Activated effector memory CD4-positive, alpha-beta T cell treated with anti-CD3 and anti-CD28 coated beads, Interleukin-2, amount 50 U/mL, for 16 hours (primary cell): ENCODE measurements around the gene RER1.

Experiments
- DNase-seq: peaks from one replicate; pipeline ENCODE4 v3.0.0-alpha.2; 2020

RER1 gene, protein sequence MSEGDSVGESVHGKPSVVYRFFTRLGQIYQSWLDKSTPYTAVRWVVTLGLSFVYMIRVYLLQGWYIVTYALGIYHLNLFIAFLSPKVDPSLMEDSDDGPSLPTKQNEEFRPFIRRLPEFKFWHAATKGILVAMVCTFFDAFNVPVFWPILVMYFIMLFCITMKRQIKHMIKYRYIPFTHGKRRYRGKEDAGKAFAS

DNA sequence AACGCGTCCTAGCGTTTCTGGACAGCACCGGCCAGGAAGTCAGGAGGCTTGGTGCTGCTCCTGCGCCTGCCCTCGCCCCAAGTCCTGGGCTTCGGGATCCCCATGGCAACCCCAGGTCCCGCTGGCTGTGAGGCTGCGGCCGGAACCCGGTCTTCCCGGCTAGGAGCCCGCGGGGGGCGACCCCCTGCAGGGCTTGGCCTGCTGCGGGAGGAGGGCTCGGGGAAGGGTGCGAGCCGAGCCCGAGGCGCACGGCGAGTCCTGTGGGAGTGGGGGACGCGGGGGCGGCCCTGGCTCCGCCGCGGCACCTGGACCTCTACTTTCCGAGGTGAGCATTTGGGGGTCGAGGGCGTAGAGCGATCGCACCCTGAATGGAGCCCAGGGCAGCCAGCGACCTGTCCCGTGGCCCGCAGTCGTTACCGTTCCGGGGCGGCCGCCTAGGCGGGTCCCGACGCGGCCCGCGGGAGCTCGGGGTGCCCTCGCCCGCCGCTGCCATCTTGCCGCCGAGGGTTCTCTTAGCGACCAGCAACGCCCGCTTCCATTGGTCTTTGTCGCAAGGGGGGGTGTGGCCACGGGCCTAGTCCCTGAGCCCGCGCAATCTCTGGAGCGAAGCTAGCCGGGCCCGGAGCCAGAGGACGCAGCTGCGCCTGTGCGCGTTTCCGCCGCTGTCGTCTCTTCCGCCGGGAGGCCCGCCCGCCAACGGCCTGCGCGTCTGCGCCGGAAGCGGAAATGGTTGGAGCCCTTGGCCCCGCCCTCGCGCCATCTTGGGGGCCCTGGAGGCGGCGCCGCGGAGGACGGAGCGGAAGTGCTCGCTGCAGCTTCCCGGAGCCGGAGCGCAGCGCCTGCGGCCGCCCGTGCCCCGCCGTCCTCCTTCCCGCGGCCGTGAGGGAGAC, at the start of gene RER1, which contains the start of gene MORN1:
RER1 (plus strand) TSS at position 801 of the 890 bp plus-strand sequence. CDS start 3,950 bp downstream, outside the sequence.
MORN1 (minus strand) TSS at position 514 of the 890 bp plus-strand sequence; CDS start at position 493, 21 bp downstream.
- DNase-seq = peak; percentile 100

DNA sequence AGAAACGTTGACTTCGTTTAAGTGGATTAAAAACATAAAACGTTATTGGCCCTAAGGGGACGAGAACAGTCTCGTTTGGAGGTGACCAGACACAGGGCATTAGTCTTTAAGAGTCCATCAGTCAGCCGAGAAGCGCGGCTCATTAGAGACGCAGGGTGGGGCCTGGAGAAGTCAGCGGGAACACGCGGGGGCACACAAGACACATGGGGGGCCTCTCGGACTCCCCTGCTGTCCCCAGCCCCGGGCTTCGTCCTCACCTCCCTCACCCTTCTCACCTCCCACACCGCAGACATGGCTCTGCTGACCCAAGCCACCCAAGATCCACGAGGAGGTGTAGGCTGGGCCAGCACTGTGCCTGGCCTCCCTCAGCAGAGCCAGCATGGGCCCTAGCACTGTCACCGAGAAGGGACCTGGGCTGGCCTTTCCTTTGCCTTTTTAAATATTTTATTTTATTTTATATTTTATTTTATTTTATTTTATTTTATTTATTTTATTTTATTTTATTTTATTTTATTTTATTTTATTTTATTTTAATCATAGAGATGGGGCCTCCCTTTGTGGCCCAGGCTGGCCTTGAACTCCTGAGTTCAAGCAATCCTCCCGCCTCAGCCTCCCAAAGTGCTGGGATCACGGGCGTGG, 49.1 kb upstream of the RER1 start:
- no peak for DNase-seq

DNA sequence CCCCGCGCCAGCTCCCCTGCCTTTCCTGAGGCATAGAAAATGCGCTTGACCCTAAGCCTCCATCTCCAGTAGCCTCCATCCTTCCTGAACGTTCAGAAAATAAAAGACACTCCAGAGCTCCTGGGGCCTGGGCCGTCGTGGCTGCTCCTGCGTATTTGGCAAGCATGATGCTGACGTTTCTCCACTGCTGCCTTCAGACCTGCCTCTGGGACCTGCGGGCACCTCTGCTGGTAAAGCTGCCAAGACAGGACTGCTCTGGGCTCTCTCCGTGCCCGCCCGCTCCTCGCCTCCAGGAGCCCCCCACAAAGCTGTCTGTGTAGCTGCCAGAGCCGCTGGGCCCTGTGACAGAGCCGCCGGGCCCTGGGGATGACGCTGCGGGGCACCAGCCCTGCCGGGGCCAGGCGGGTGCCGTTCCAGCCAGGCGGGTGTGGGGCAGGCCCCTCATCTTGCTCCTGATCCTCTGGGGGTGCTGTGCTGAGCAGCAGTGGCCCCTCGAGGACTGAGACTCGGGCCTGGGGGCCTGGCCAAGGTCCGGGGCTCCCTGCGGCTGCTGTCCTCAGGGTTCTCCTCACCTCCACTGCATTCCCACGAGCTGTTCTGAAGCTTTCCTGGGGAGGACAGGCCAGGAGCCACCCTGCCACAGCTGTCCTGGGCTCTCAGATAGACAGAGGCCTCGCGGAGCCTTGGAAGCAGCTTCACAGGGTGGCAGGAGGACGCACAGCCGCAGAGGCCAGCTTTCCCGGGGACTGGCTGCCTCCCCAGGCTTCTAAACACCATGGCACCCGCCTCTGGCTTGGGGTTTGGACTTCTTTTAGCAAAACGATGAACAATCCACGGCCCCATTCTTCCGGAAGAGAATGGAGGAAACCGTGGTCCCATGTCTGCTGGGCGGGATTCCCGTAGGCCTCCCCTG, 48.4 kb upstream of the RER1 start:
- no peak for DNase-seq

DNA sequence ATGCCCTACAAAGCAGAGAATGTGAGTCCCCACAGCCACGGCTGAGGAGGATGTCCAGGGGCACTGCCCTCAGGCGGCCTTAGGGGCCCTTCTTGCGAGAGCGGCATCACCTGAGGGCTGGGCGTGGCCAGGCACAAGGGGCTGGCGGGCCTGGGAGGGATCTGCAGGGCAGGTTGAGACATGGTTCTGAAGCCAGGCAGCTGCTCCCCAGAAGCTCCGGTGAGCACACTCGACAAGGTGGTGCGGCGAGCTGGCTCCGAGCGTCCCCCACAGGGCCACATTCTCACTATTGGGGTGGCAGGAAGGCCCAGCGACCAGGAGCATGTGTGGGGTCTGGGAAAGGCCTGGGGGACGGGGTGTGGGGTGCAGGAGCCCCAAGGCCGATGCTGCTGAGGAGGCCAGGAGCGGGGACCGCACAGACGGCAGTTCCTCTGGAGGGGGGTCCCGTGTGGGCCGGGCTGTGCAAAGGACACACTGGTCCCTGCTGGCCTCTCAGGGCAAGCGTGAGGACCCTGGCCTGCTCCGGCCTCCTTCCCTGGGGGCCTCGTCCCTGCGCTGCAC, 47.4 kb upstream of the RER1 start:
- DNase-seq = no peak

DNA sequence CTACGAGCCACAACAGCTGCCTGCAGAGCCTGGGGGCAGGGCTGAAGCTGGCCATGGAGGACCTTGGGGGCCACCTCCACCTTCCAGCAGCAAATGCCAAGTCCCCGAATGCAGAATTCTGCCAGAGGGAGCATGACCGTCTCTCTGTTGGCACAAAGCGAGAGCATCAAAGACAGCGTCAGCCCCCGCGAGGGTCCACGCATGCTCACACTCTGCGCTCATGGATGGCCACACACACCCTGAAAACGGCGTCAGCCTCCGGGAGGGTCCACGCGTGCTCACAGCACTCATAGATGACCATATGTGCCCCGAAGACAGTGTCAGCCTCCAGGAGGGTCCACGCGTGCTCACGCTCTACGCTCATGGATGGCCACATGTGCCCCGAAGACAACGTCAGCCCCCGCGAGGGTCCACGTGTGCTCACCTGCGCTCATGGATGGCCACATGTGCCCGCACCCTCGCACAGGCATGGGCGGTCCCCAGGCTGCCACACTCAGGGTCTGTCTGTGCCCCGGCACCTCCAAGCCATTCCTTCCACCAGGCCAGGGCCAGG, 46.8 kb upstream of the RER1 start:
- DNase-seq = no peak

DNA sequence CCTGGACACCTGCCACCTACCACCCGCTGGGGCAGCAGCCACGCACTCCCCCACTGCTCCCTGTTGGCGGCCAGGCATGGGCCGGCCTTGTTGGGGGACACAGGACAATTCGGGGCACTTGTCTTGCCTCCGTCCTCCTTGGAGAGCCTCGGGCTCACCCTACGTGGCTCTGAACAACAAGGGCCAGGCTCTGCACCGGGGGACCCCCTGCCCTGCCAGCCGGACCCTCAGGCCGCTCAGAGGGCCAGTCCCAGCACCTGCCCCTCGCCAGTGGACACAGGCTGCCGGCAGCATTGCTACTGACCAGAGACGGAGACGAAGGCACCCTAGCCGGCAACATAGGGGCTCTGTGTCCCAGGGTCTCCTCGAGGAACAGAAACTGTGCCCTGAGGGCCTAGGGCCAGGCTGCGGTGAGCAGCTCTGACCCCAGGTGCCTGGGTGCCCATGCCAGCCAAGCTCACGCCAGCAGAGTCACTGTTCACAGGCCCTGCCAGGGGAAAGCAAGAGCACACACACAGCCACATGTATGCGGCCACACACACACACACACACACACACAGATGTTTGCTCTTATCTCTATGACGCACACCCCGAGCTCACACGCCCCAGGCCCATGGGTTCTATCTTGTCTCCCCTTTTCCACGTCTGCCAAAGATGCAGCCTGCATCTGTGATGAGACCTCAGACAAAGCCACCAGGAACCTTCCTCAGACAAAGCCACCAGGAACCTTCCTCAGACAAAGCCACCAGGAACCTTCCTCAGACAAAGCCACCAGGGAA, 46.2 kb upstream of the RER1 start:
- DNase-seq = no peak

DNA sequence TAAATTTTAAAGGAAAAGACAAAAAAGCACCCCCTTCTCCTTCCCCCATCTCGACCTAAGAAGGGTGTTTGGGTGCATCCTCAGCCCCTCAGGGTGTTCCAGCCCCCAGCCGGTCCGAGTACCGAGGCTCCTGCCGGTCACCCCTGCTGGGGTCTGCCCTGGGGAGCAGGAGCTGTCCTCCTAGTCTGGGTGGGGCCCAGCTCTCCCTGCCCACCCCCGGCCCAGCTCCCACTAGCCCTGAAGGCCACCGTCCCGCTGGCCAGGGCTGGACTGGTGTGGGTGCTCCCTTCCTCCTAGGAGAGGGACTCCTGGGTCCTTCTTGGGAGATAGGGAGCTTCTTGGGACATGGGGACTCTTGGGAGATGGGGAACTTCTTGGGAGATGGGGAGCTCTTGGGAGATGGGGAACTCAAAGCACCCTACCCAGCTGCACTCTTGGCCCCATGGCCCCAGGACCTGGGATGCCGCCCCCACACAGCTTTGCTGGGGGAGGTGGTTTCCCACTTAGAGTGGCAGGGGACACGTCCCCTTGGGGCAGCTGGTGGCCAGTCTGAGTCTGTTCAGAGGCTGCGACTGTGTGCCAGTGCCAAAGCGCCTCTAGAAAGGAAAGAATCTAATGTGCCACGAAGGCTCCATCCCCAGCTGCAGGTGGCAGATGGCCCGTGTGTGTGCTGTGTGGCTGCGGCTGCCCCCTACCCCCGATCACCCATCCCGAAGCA, 44.8 kb upstream of the RER1 start:
- no peak for DNase-seq

DNA sequence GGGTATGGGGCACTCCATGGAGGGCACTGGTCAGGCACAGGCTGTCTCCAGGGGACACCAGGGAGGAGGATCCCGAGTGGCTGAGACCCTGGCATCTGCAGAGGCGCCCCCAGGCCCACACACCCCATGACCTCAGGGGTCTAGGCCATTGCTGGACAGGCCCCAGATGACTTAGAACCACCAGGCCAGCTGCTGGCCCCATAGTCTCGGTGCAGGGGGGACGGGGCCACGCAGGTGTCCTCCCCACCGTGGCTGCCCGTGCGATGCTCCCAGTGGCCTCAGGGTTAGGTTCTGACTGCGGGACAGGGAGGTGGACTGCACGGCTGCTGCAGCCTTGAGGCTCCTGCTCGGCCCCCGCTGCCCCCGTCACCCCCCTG, 44.2 kb upstream of the RER1 start:
- no peak for DNase-seq

DNA sequence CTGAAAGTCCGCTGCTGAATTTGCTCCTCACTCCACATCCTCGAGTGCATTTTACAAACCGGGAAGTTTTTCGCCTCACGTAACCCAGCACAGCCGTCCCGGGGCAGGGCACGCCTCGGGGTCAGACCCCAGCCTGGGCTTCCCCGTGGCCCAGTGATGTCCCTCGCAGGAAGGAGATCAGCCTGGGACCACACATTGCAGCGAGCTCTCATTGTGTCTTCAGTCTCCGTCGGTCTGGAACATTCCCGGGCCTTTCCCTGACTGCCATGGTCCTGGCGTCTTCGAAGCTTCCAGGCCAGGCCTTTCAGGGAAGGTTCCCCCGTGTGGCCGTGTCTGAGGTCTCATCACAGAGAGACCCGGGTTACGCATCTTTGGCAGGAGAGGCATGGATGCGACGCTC, 43.7 kb upstream of the RER1 start:
- no peak for DNase-seq

DNA sequence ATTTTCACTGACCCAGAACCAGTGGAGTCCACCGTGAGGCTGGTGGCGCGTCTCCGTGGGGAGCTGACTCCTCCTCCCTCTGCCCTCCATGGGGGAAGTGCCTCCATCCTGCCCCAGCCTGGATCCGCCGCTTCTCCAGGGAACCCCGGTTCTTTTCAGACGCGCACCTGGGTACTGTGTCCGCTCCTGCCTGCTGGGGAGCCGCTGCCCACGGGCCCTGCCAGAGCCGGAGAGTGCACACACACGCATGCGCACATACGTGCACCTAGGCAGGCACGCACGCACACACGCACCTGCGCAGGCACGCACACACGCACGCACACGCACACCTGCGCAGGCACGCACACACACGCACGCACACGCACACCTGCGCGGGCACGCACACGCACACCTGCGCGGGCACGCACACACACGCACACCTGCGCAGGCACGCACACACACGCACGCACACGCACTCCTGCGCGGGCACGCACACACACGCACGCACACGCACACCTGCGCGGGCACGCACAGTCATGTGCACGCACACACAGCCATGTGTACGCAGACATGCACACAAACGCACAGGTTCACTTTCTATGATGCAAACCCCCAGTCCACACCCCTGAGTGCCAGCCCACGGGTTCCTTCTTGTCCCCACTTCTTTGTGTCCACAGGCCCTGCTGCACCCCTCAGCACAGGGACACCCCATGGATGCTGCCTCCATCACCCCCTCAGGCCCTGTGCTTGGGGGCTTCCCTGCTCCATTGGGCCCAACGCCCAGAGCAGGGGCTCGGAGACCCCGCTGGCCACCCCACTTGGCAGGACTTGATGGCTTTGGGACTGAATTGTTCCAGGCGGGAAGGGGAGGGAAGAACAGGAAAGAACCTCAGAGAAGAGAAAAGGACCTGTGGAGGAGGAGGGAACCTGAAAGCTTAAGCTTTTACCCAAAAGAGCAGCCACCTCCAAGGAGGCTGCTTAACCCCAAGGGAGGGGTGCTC, 43.0 kb upstream of the RER1 start:
- no peak for DNase-seq

DNA sequence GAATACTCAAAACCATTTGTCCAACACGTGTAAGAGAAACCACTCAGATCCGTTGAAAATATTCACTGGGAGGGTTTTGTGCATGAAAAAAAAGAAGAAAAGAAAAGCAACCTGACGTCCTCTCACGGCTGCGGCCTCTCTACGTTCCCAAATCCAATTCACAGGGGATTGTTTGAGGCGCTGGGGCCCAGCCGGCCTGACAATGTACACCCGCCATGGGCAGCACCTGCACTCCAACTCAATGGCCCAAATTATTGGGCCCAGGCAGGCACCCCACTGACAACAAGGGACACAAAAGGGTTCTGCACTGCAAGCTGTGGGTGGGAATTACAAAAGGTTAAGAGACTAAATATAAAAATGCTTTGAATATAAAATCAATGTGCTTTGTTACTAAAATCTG, 41.8 kb upstream of the RER1 start:
- no peak for DNase-seq

DNA sequence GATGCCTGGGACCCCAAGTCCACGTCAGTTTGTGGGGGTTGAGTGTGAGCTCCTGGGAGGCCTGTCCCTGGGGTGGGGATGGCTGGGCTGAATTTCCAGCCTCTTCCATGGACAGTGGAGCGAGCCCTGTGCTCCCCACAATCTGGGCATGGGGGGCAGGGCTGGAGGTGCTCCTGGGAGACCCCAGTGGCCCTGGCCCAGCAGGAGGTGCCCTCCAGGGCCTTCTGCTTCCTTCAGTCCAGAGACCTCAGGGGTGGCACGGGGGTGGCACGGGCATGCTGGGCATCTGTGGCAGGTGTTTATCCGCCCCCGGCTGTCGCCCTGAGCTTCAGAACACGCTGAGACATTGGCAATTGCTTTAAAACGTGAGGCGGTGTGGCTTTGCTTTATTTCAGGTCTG, 41.1 kb upstream of the RER1 start:
- DNase-seq = no peak

DNA sequence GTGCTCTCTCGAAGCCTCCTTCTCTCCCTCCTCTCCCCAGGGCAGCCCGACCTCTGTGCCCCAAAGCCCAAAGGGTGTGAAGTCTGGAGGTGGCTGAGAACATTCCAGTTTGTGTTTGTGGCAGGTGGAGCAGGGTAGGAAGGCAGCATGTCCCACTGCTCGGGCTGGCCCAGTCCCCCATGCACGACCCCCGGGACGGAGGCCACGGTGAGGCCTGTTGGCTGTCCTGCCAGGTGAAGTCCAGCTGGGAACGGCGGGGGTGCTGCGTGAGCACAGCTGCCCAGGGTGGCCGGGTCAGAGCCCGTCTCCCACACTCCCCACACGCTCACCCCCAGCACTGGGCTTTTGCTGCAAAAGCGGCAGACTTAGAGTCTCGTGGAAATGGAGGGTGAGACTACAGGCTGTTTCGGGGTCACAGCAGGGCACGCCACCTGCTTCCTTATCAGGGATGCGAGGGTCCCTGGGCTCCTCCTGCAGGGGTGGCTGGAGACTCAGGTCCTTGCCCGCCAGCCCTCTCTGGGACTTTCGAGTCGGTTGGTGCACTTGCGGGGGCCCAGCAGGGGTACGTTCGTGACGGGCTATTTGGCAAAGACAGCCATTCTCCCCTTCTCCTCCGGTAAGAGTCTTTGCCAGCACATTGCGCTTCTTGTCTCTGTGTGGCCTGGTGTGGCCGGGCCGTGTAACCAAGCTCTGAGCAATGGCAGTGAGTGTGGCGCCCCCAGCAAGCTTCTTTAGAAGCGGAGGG, 40.6 kb upstream of the RER1 start:
- DNase-seq = no peak

DNA sequence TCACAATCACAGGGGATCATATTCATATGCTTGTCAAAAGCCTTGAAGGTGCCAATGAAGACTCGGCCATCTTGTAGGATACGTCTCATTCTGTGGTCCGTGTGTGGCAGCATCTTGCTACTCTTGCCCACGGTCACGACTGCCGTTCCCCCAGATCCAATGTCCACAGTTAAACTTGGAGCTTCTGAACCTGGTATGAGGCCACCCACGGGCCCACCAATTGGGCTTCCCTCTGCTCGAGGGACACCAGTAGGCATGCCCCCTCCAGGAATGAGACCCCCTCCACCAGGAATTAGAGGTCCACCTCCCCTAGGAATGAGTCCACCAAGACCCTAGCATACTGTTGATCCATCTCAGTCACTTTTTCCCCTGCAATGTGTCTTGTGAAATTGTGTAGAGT, 39.9 kb upstream of the RER1 start:
- no peak for DNase-seq

DNA sequence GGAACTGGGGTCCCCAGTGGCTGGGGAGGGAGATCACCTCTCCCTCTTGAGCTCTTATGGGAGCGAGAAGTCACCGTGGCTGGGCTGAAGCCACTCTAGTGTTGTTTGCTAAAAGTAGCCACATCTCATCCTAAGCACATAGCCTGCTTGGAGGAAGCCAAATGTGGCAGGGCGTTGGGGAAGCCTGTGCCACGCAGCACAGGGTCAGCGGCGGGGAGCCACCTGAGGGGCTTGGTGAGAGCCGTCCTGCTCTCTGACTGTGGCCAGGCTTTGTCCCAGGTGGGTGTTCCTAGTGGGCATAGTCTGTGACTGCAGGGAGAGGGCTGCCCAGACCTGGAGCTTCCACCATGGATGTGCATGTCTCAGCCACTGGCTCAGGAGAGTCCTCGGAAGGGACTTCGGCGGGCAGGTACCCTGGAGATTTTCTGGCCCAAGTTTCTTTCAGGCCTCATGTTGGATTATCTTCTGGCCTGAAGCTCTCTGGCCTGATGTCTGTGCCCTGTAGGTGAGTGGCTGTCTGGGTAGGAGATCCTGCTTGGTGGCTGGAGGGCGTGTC, 39.2 kb upstream of the RER1 start:
- no peak for DNase-seq

DNA sequence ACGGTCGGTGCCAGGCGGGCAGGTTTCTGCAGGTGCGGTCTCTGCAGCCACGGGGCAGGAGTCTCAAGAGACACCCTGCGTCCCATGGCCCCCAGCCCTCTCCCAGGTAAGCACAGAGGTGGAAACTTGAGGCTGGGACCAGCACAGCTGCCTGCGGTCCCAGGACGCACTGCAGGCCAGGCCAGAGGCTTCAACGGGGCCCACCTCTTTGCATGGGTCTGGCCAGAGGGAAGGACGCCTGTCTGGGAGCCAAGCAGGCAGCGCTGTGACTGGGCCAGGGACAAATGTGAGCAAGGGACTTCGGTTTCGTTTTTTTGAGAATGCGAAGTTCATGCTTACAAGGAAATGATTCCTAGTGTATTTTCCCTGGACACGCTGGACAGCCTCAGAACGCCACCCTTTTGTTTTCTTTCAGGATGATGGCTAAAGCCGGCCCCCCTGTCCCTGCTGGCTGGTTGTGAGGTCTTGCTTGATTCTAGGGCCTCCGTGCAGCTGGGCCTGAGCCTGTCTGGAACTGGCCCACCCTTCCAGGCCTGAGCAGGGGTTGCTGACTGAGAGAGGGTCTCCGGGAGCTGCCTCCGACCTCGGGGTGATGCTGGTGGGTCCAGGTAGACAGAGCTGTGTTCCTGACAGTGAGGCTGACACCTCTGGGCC, 38.6 kb upstream of the RER1 start:
- no peak for DNase-seq

DNA sequence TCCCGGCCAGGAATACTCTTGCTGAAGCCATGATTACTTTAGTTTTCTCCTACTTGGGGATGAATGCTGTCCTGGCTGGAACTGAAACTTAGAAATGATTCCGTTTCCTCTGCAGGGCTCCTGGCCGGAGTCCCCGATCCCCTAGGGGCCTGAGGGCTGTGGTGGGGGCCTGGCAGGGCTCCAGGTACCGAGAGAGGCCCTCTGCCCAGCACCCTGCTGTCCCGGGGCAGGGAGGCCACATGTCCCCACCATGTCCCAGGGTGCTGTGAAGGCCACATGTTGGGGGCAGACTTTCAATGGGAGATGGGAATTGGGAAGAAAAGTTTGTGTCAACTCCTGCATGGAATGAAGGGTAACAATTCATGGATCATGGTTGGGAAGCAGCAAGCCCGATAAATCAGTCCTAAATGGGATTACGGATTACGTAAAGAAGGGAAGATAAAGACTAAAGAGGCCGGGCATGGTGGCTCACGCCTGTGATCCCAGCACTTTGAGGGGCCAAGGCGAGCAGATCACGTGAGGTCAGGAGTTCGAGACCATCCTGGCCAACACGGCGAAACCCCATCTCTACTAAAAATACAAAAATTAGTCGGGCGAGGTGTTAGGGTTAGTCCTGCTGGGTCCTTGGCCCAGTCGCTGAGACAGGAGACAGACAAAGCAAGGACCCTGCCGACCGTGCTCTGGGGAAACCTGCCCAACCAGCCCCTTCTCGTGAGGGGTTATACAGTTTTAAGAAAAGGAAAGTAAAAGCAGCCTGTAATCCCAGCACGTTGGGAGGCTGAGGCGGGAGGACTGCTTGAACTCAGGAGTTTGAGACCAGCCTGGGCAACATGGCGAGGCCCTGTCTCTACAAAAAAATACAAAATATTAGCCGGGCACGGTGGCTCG, 37.8 kb upstream of the RER1 start:
- no peak for DNase-seq
